Upper lobe of right lung (tissue), 1 donor: Measurements from ENCODE around the gene RBKS. TPM values are rescaled to one million over a fixed set of nuclear protein-coding genes. Genes with fewer than 3 reads are reported as not detected.
"Not testable (repeated sequence)": the region's sequence is repeated elsewhere in the genome, so short reads cannot be mapped to it uniquely, and the experiment has no call there.

Experiments
- ATAC-seq: fragments of 200-7000 bp; cut with Tn5 transposase; one replicate; pipeline ENCODE4 v1.9.1; 2020; ENCODE audit warnings: mild to moderate bottlenecking, moderate library complexity
- DNase-seq: peaks from one replicate; pipeline ENCODE4 v3.0.0-alpha.2; 2020
- H3K27ac ChIP-seq: fragments of 200-600 bp; one replicate; pipeline ENCODE4 v1.8.0; 2022
- H3K27me3 ChIP-seq: fragments of 200-600 bp; one replicate; pipeline ENCODE4 v1.8.0; 2022; ENCODE audit warnings: mild to moderate bottlenecking
- H3K36me3 ChIP-seq: fragments of 200-600 bp; one replicate; pipeline ENCODE4 v1.8.0; 2022
- H3K4me1 ChIP-seq: fragments of 200-600 bp; one replicate; pipeline ENCODE4 v1.8.0; 2022
- H3K4me3 ChIP-seq: fragments of 200-600 bp; one replicate; pipeline ENCODE4 v1.8.0; 2022; ENCODE audit warnings: mild to moderate bottlenecking
- H3K9me3 ChIP-seq: fragments of 200-600 bp; one replicate; pipeline ENCODE4 v1.8.0; 2022
- intact Hi-C: fragments of 100-400 bp; cut with DNase I; formaldehyde crosslinking; loops from one replicate; pipeline ENCODE4 v1.11.0; 2022
- total RNA-seq: library from RNA; stranded (reverse); fragmentation: NEBNext Ultra II Directional; extraction: Animal tissue kit (Norgen Biotek cat#: 25700); gene quantifications from one replicate; pipeline ENCODE4 v1.2.1, GENCODE V29; 2021
- TF ChIP-seq, protein P1 (sequence below): fragments of 200-600 bp; IDR thresholded peaks from one replicate; pipeline ENCODE4 v1.8.0; 2022; ENCODE audit warnings: antibody characterized with exemption
- donor health status: DM: no; HTN: yes; CAD: no; lungs with severe emphysema.

RBKS gene
- total RNA-seq, 1 donor from 2014 or later, result 1.9 TPM

DNA sequence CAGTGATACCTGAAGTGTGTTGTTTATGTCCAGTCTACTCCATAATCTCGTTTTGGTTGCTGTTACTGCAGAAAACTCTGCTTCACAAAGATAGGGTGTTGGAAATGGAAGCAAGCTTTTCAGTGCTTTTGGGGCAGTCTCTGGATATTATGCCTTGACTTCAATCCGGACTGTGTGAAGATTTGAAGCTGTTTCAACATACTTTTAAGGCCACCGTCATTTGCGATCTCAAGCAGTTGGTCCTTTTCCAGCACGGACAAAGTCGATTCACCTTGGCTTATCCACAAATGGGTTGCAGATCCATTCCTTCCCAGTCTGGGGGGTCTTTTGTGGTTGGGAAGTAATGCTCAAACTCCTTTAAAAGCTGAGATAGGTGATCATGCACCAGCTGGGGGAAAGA, 20.4 kb downstream of the RBKS start:
- intact Hi-C loops, result no loop called here
- H3K36me3 ChIP-seq, result no peaks in the 10 kb centered on the region
- no peaks in the 10 kb centered on the region for H3K9me3 ChIP-seq
- H3K4me3 ChIP-seq, result no peak overlapping the region
- no peak for DNase-seq
- no peak for ATAC-seq
- H3K27ac ChIP-seq, result no peak overlapping the region
- TF ChIP-seq, protein P1, sequence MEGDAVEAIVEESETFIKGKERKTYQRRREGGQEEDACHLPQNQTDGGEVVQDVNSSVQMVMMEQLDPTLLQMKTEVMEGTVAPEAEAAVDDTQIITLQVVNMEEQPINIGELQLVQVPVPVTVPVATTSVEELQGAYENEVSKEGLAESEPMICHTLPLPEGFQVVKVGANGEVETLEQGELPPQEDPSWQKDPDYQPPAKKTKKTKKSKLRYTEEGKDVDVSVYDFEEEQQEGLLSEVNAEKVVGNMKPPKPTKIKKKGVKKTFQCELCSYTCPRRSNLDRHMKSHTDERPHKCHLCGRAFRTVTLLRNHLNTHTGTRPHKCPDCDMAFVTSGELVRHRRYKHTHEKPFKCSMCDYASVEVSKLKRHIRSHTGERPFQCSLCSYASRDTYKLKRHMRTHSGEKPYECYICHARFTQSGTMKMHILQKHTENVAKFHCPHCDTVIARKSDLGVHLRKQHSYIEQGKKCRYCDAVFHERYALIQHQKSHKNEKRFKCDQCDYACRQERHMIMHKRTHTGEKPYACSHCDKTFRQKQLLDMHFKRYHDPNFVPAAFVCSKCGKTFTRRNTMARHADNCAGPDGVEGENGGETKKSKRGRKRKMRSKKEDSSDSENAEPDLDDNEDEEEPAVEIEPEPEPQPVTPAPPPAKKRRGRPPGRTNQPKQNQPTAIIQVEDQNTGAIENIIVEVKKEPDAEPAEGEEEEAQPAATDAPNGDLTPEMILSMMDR, result no peak
- H3K27me3 ChIP-seq, result no peaks in the 10 kb centered on the region
- H3K4me1 ChIP-seq, result no peaks in the 10 kb centered on the region

DNA sequence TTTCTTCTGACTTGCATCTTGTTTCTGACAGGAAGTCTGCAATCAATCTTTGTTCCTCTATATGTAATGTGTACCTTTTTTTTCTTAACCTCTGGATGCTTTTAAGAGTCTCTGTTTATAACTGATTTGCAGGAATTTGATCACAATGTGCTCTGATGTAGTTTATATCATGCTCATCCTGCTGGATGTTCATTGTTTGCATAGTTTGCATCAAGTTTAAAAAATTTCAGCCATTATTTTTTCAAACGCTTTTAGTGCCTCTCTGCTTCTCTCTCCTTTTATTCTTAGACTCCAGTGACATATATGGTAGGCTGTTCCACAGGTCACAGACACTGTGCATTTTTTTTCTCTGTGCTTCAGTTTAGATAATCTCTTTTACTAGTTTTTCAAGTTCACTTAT, 23.9 kb downstream of the RBKS start:
- H3K36me3 ChIP-seq, result no peaks in the 10 kb centered on the region
- no peaks in the 10 kb centered on the region for H3K9me3 ChIP-seq
- TF ChIP-seq, protein P1, result no peak
- ATAC-seq (no peak), DNase-seq (no peak)
- no peaks in the 10 kb centered on the region for H3K27me3 ChIP-seq
- no peak overlapping the region for H3K4me3 ChIP-seq
- H3K27ac ChIP-seq, result no peak overlapping the region
- intact Hi-C loops, result no loop called here
- no peaks in the 10 kb centered on the region for H3K4me1 ChIP-seq

DNA sequence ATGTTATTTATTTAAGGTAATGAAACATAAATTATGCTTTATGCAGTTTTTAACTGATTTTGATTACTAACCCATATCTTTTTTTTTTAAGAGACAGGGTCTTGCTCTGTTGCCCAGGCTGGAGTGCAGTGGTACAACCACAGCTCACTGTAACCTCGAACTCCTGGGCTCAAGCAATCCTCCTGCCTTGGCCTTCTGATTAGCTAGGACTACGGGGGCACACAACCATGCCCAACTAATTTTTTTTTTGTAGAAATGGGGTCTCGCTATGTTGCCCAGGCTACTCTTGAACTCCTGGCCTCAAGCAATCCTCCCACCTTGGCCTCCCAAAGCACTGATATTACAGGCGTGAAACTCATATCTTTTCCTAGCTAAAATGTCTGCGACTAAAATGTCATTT, 26.2 kb downstream of the RBKS start:
- H3K4me1 ChIP-seq, H3K9me3 ChIP-seq, intact Hi-C loops, H3K4me3 ChIP-seq, DNase-seq, H3K27ac ChIP-seq, ATAC-seq, H3K27me3 ChIP-seq, H3K36me3 ChIP-seq: not testable (repeated sequence)

DNA sequence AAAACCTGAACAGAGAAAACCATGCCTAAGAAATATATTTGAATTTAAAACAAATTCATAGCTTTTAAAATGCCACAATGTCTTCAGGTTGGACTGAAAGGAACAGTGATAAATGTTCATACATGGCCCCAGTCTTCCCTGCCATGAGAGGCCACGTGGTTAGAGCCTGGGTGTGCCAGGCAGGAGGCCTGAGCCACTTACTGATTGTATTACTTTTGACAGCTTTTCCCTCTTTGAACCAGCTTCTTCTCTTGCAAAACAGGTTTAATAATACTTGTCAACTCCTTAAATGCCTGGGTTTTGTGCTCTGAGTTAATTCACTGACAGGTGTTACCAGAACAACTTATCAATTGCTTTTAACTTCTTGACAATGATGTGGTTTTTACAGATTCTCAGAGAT, 27.0 kb downstream of the RBKS start:
- intact Hi-C loops, result no loop called here
- ATAC-seq (peak; percentile 65), DNase-seq (no peak)

DNA sequence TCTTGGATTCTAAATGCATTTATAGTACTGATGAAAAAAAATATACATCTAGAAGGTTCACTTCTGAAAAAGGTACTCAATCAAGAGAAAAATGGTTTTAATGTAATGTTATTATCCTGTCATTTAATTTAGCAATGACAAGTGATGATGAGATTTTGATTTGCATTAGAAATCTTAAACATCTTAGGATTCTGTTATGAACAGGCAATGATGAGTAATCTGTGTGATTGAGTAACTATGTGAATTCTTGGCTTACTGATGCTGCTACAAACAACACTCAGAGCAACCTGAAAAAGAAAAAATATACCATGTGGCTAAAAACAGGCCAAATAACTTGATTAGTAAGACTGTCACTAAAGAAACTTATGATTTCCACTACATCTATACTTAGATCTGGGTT, 30.1 kb downstream of the RBKS start:
- intact Hi-C loops, result no loop called here
- Histone ChIP-seq H3K27me3 (no peaks in the 10 kb centered on the region), H3K4me3 (no peak overlapping the region), H3K27ac (no peak overlapping the region), H3K4me1 (no peaks in the 10 kb centered on the region), H3K9me3 (no peaks in the 10 kb centered on the region), H3K36me3 (no peaks in the 10 kb centered on the region)
- DNase-seq (no peak), ATAC-seq (no peak)
- TF ChIP-seq, protein P1, result no peak

More for the DNA sequence above, 27.0 kb downstream of the RBKS start:
- Histone ChIP-seq H3K27me3 (no peaks in the 10 kb centered on the region), H3K27ac (no peak overlapping the region), H3K4me1 (no peaks in the 10 kb centered on the region), H3K9me3 (no peaks in the 10 kb centered on the region), H3K36me3 (no peaks in the 10 kb centered on the region), H3K4me3 (no peak overlapping the region)
- TF ChIP-seq, protein P1, result no peak

DNA sequence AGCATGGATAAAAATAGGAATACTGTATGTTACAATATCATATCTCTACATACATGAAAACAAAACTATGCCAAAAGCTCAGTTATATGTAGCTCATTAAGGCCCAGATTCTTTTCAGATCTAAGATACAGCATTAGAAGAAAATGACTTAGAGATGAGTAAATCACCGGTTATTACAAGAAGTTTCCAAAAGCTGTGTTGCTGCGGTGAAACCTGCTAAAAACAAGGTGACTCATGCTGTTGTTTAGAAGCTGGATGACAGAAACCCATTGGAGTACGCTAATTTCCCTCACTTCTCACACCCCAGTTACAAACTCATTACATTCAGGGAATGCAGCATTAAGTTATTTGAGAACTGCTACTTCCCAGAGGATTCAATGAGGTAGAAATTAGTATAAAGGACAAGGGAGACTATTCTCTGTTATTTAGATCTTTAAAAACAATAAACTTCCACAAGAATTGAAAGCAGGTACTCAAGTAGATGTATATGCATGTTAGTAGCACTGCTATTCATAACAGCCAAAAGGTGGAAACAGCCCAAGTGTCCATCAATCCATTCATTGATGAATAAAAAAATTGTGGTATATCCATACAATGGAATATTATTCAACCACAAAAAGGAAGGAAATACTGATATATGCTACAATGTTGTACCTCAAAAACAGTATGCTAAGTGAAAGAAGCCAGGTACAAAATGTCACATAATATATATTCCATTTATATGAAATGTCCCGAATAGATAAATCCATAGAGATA, 32.6 kb downstream of the RBKS start:
- TF ChIP-seq, protein P1, result no peak
- intact Hi-C loops, result no loop called here
- H3K36me3 ChIP-seq, result no peaks in the 10 kb centered on the region
- H3K27me3 ChIP-seq, result no peaks in the 10 kb centered on the region
- DNase-seq (no peak), ATAC-seq (no peak)
- H3K4me1 ChIP-seq, result no peaks in the 10 kb centered on the region
- no peak overlapping the region for H3K27ac ChIP-seq
- no peaks in the 10 kb centered on the region for H3K9me3 ChIP-seq
- no peak overlapping the region for H3K4me3 ChIP-seq
